Skeletal muscle satellite cell (primary cell): ENCODE measurements around the gene KRT8. TPM values are rescaled to one million over a fixed set of nuclear protein-coding genes. Genes with fewer than 3 reads are reported as not detected.
A peak's percentile ranks its signal among the peaks of the same experiment; 100 is the strongest.
"Not testable (repeated sequence)": the region's sequence is repeated elsewhere in the genome, so short reads cannot be mapped to it uniquely, and the experiment has no call there.

Experiments used
- H3K27me3 ChIP-seq: 2 replicates; pipeline ENCODE4 v1.7.0; 2013; ENCODE audit warnings: low read length; ENCODE audit not compliant: control insufficient read depth, insufficient read depth
- H3K36me3 ChIP-seq: 2 replicates; pipeline ENCODE4 v1.7.0; 2013; ENCODE audit warnings: mild to moderate bottlenecking, control low read depth, low read length; ENCODE audit not compliant: insufficient read depth
- H3K4me1 ChIP-seq: 2 replicates; pipeline ENCODE4 v1.7.0; 2013; ENCODE audit warnings: low read length; ENCODE audit not compliant: control insufficient read depth, insufficient read depth
- H3K4me2 ChIP-seq: 2 replicates; pipeline ENCODE4 v1.7.0; 2013; ENCODE audit warnings: mild to moderate bottlenecking, low read length
- H3K4me3 ChIP-seq: 2 replicates; pipeline ENCODE4 v1.7.0; 2013; ENCODE audit warnings: low read length
- H3K9ac ChIP-seq: 2 replicates; pipeline ENCODE4 v1.7.0; 2013; ENCODE audit warnings: mild to moderate bottlenecking, low read depth, low read length, moderate library complexity
- H3K9me3 ChIP-seq: replicated peaks from 2 replicates; pipeline ENCODE4 v1.7.0; 2013; ENCODE audit warnings: mild to moderate bottlenecking, control low read depth, low read length
- total RNA-seq: library from RNA; depleted of rRNA; stranded (reverse); fragments of >200 nt; gene quantifications from 2 replicates; pipeline ENCODE4 v1.2.3, GENCODE V29; 2012; rRNA removed

KRT8 gene
- 0.76 and 1.1 TPM in 2 replicates for total RNA-seq

DNA sequence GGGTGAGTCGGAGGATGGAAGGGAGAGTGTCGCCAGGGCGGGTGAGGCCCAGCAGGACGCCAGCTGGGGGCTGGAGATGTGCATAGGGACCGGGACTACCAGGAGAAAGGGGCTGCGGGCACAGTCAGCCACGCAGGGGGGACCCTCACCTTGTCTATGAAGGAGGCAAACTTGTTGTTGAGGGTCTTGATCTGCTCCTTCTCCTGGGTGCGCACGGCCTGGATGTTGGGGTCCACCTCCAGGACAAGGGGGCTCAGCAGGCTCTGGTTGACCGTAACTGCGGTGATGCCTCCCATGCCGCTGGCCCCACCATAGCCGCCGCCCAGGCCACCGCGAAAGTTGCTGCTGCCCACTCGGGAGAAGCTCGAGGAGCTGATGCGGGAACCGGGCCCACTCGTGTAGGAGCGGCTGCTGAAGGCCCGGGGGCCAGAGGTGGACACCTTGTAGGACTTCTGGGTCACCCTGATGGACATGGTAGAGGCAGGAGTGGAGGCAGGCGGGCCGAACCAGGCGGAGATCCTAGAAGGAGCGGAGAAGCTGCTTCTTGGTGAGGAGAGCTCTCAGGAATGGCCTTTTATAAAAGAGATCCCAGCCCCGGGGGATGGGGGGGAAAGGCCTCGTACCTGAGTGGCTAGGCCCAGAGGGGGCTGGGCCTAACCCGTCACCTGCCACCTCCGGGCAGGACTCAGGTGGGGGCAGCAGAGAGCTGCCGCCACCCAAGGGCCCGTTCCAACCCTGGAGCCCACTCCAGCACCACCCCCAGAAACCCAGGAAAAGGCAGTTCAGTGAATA is at the start of gene KRT8:
Gene KRT8 (minus strand): TSS at position 568 of the 792 bp plus-strand sequence. CDS start 95 bp downstream, at position 473.
- not testable (repeated sequence) for H3K9me3 ChIP-seq, H3K4me2 ChIP-seq, H3K9ac ChIP-seq, H3K4me1 ChIP-seq, H3K36me3 ChIP-seq
- peak within 1 kb of the TSS; percentile 10 for H3K4me3 ChIP-seq
- peaks cover 28% of the 10 kb centered on the region for H3K27me3 ChIP-seq

- Histone ChIP-seq H3K27me3 (peaks cover 29% of the 10 kb centered on the region), H3K4me2 (no peak overlapping the region), H3K36me3 (no peaks in the 10 kb centered on the region), H3K4me3 (no peak overlapping the region), H3K9ac (no peak overlapping the region), H3K9me3 (no peaks in the 10 kb centered on the region), H3K4me1 (no peaks in the 10 kb centered on the region)
Measured at GRCh38 chr12:52953181-52953841, 48.4 kb upstream of the KRT8 start.

DNA sequence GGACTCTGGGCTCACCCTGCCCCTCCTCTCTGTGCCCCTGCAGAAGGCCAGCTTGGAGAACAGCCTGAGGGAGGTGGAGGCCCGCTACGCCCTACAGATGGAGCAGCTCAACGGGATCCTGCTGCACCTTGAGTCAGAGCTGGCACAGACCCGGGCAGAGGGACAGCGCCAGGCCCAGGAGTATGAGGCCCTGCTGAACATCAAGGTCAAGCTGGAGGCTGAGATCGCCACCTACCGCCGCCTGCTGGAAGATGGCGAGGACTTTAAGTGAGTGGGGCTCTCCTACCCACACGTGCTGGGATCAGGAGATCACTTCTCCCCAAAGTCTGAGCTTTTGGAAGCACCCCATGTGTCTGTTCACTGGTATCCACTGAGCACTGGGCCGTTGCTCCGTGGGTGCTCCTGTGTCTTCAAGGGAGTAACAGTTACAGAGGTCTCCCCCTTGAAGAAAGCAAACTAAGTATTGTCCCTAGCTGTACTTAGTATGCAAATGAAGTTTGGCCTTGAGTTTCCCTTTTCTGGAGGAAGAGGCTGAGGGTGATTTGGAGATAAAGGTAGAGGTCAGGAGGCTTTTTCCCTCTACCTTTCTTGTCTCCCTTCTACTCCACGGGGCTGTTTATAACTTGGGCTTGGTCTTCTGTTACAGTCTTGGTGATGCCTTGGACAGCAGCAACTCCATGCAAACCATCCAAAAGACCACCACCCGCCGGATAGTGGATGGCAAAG is 47.4 kb upstream of the KRT8 start:
- Histone ChIP-seq H3K4me1 (no peaks in the 10 kb centered on the region), H3K9me3 (no peaks in the 10 kb centered on the region), H3K9ac (no peak overlapping the region), H3K4me2 (no peak overlapping the region), H3K27me3 (peaks cover 34% of the 10 kb centered on the region), H3K36me3 (no peaks in the 10 kb centered on the region), H3K4me3 (no peak overlapping the region)

- Histone ChIP-seq H3K36me3 (no peaks in the 10 kb centered on the region), H3K4me1 (no peaks in the 10 kb centered on the region), H3K4me3 (no peak overlapping the region), H3K9me3 (no peaks in the 10 kb centered on the region), H3K27me3 (peaks cover 37% of the 10 kb centered on the region), H3K4me2 (no peak overlapping the region), H3K9ac (no peak overlapping the region)
Measured at GRCh38 chr12:52951640-52952039, 46.8 kb upstream of the KRT8 start.

GRCh38 chr12:52951126-52951525 is 46.2 kb upstream of the KRT8 start:
- H3K4me1 ChIP-seq, result no peaks in the 10 kb centered on the region
- peaks cover 41% of the 10 kb centered on the region for H3K27me3 ChIP-seq
- H3K9ac ChIP-seq, result no peak overlapping the region
- H3K4me2 ChIP-seq, result no peak overlapping the region
- no peaks in the 10 kb centered on the region for H3K36me3 ChIP-seq
- no peaks in the 10 kb centered on the region for H3K9me3 ChIP-seq
- H3K4me3 ChIP-seq, result no peak overlapping the region

DNA sequence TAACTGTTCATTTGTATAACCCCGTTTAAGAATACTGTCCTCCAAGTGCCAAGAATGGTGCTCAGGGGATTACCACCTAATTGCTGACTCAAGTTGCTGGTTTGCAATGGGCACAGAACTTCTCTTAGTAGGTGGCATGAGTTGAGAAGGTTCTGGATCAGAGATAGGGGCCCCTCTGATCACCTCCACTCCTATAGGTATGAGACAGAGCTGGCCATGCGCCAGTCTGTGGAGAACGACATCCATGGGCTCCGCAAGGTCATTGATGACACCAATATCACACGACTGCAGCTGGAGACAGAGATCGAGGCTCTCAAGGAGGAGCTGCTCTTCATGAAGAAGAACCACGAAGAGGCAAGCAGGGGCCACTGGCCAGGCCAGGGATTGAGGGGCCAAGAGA is 45.7 kb upstream of the KRT8 start:
- H3K4me2 ChIP-seq, result no peak overlapping the region
- H3K36me3 ChIP-seq, result no peaks in the 10 kb centered on the region
- peaks cover 45% of the 10 kb centered on the region for H3K27me3 ChIP-seq
- H3K4me3 ChIP-seq, result no peak overlapping the region
- no peaks in the 10 kb centered on the region for H3K9me3 ChIP-seq
- H3K9ac ChIP-seq, result no peak overlapping the region
- no peaks in the 10 kb centered on the region for H3K4me1 ChIP-seq

- Histone ChIP-seq H3K4me1 (no peaks in the 10 kb centered on the region), H3K9me3 (no peaks in the 10 kb centered on the region), H3K4me2 (no peak overlapping the region), H3K9ac (no peak overlapping the region), H3K27me3 (peaks cover 54% of the 10 kb centered on the region), H3K4me3 (no peak overlapping the region), H3K36me3 (no peaks in the 10 kb centered on the region)
Measured at GRCh38 chr12:52949413-52950331, 44.8 kb upstream of the KRT8 start.

- no peaks in the 10 kb centered on the region for H3K4me1 ChIP-seq
- no peak overlapping the region for H3K4me3 ChIP-seq
- no peaks in the 10 kb centered on the region for H3K36me3 ChIP-seq
- peaks cover 65% of the 10 kb centered on the region for H3K27me3 ChIP-seq
- no peaks in the 10 kb centered on the region for H3K9me3 ChIP-seq
- no peak overlapping the region for H3K9ac ChIP-seq
- no peak overlapping the region for H3K4me2 ChIP-seq
Measured at GRCh38 chr12:52947738-52948423, 43.0 kb upstream of the KRT8 start.

GRCh38 chr12:52946797-52947547 is 42.1 kb upstream of the KRT8 start:
- no peak overlapping the region for H3K4me3 ChIP-seq
- no peaks in the 10 kb centered on the region for H3K36me3 ChIP-seq
- no peaks in the 10 kb centered on the region for H3K9me3 ChIP-seq
- H3K4me1 ChIP-seq, result no peaks in the 10 kb centered on the region
- no peak overlapping the region for H3K9ac ChIP-seq
- H3K27me3 ChIP-seq, result peaks cover 74% of the 10 kb centered on the region
- no peak overlapping the region for H3K4me2 ChIP-seq

DNA sequence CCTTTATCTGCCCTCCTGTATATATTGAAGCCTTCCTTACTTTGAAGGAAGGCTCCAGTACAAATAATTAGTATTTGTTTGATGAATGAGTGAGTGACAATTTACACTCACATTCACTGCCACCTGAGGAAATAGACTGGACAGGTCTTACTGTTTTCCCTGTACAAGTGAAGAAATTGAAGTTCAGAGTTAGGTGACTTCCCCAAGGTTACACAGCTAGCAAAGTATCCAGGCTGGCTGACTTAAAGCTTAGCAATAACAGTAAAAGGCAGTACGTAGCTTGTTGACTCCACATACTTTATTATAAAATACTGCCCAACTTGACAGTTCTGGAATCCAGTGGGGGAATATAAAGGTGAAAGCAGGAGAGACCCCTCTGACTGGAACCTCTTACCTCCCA is 41.5 kb upstream of the KRT8 start:
- no peak overlapping the region for H3K9ac ChIP-seq
- peaks cover 78% of the 10 kb centered on the region for H3K27me3 ChIP-seq
- no peaks in the 10 kb centered on the region for H3K4me1 ChIP-seq
- H3K4me3 ChIP-seq, result no peak overlapping the region
- no peak overlapping the region for H3K4me2 ChIP-seq
- no peaks in the 10 kb centered on the region for H3K9me3 ChIP-seq
- H3K36me3 ChIP-seq, result no peaks in the 10 kb centered on the region
